NCI-H128 (cell line): ENCODE results near the gene SAC3D1.

Source experiments
- DNase-seq: peaks from one replicate; lab custom pipeline; 2025; ENCODE audit not compliant: unreplicated experiment; lab: John Stamatoyannopoulos, UW

The SAC3D1 gene

DNA sequence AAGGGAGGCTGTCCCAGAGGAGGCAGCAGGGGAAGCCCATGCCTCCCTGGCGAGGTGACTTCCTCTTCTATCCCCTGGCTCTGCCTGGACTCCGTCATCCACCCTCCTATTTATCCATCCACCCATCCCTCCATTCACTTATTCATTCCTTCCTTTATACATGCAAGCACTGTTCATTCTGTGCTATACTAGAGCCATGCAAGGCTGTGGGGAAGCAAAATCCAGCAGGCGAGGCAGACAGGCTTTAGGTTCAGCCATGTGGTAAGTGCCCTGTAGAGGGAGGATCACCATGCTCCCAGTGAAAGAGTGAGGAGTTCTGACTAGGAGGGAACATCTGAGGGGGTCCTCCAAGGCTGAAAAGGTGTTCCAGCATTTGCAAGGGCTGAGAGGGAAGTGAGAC is 18.5 kb downstream of the SAC3D1 start:
- DNase-seq, result no peak

DNA sequence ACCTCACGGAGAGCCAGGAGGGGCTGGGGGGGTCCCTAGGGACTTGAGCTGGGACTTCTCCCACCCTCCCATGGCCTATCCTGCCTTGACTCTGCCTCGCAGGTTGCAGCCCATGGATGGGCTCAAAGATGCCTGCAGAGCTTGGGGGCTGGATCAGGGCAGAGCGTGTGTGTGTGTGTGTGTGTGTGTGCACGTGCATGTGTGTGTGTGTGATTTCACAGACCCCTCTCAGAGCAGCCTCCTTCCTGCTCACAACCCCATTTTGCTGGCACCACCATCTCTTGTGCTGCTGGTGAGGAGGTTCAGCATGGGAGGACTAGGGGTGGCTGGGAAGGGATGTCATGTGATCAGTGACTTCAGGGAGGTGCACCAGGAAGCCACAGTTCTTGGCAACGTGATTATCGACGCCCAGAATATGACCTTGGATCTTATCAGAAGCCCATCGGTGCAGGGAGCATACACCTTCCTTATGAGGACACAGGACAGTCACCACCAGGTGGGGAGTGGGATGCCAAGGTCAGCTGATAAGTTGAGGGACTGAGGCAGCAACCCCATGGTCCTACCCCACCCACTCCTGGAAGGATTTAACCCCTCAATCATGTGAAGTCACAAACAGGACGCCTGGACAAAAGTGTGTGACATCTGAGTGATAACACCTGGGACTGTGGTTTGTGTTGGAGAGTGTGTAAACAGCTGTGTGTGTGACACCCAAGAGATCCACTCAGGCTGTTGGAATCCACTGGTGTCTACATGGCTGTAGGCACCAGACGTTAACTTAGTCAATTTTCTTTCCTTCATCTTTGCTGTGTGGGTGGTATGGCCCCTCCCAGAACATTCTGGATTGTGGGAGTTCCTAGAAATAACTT is 19.2 kb downstream of the SAC3D1 start:
- DNase-seq, result no peak

DNA sequence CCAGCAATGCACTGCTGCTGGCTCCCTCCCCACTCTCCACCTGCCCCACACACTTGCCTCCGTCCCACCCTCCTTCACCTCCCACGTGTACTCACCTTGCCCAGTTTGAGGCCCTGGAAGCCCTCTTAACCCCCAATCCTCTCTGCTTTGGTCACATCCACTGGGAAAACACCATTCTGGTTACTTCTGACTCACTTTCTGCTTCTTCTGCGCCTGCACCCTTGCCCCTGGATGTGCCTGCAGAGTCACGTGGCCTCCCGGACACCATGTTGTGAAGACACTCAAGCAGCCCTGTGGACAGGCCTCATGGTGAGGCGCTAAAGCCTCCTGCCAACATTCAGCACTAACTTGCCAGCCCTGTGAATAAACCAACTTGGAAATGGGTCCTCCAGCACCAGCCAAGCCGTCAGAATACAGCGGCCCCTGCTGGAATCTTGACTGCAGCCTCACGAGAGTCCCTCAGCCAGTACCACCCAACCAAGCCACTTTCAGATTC is 20.0 kb downstream of the SAC3D1 start:
- no peak for DNase-seq

DNA sequence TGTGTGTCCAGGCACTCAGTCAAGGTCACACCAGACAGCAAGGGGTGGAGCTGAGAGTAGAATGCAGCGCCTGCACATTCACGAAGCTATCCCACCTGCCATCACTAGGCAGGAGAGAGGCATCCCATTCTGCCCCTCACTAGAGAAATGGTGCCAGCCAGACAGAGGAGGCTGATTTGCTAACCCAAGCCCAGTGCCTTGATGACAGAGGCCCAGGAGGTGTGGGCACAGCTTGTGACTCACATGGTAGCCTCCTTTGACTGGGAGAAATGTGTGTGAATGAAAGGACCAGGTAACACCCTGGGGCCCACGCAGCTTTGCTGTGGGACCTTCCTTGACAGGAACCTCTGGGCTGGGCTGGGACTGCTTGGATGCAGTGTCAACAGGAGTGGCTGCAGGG is 22.5 kb downstream of the SAC3D1 start:
- no peak for DNase-seq

DNA sequence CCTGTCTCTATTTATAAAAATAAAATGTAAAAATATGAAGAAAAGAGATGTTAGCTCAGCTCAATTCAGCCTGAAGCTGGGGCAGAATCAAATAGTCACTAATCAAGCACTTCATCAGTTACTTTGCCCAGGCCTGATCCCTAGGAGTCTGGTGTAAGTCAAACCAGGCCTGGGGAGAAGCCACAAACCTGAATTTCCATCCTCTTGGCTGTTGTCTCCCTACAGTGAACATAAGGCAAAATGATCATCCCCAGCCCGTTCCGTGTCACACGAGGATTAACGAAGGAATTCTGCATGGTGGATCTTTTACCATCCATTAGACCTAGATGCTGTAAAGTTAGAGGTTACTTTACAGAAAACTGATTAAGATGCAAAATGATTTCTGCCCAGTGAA is 23.8 kb downstream of the SAC3D1 start:
- no peak for DNase-seq

DNA sequence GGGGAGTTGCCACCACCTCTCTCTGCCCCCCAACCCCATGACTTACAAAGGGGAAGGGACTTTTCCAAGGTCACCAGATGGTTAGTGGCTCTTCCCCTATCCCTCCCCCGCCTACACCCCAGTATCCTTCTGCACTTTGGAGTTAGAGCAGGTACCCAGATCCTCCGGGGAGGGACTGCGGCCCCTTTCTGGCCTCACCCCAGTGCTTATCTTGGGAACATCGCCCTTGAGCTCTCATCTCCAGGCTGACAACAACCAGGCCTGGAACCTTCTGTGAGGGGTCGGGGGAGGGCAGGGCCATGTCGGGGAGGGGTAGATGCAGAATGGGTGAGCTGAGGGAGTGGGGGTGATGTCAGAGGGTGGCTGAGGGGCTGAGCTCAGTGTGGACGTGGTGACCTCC is 24.8 kb downstream of the SAC3D1 start:
- DNase-seq, result no peak

DNA sequence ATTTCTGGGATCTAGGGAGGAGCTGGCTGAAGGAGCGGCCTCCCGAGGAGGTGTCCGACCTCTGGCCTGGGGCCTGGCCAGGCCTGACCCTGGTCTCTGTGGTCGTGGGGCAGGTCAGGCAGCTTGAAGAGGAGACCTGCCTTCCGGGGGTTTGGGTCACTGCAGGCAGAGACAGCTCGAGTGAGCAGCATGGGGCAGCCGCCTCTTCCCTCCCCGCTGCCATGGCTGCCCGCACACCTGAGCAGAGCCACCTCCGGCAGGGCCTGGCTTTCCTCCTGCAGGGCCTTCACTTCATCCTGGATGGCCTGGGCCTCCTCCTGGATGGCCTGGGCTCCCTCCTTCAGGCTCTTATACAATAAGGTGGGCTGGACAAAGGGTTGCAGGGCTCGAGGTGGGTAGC is 25.3 kb downstream of the SAC3D1 start:
- no peak for DNase-seq

DNA sequence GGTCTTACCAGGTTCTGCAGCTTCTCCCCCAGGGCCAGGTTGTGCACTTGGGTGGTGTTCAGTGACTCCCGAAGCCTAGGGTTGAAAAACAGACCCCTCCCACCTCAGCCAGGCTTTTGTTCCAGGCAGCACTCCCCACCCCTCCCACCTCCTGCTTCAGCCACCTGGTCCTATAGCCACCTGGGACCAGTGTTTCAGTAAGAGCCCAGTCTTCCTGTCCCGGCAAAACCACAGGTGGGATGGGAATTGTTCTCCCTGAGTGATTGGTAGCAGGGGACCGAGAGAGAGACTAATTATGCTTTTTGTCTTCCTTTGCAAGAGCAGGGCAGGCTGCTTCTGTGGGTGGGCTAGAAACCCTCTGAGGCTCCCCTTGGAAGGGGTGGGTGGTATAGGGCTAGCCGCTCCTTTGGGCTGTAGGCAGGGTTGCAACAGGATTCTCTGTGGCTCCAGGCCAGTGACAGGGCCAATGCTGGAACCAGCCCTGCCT is 25.8 kb downstream of the SAC3D1 start:
- peak; percentile 44 for DNase-seq

DNA sequence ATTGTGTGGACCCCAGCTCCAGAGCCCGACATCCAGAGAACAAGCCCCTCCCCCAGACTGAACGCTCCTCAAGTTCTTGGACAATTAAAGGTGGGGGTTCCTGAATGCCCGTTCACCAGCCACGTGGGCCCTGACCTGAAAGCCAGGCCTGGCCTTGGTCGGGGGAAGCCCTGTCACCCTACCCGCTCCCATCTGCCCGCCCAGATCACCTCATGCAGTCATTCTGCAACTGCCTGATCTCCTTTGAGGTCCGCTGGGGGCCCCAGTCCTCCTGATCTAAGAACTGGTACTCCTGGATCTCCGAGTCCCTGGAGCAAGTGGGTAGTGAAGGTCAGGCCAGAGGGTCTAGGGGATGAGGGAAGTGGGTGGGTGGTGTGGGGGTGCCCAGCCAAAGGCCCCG is 26.4 kb downstream of the SAC3D1 start:
- no peak for DNase-seq

DNA sequence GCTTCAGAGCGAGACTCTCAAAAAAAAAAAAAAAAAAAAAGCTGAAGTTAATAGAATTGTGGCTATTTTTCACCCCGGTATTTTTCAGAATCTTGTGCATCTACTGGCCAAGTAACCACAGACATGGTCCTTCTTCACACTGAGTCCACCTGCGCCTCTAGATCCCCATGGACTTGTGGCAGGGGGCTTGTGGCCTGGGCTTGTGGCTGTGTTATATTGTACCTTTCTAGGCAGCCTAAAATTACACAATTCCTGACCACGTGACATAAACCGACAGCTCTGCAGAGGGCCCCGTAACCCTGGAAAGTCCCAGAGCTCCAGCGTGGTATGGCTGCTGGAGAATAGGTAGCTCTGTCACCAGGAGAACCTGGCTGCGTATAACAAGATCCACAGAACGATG is 28.2 kb downstream of the SAC3D1 start:
- no peak for DNase-seq

DNA sequence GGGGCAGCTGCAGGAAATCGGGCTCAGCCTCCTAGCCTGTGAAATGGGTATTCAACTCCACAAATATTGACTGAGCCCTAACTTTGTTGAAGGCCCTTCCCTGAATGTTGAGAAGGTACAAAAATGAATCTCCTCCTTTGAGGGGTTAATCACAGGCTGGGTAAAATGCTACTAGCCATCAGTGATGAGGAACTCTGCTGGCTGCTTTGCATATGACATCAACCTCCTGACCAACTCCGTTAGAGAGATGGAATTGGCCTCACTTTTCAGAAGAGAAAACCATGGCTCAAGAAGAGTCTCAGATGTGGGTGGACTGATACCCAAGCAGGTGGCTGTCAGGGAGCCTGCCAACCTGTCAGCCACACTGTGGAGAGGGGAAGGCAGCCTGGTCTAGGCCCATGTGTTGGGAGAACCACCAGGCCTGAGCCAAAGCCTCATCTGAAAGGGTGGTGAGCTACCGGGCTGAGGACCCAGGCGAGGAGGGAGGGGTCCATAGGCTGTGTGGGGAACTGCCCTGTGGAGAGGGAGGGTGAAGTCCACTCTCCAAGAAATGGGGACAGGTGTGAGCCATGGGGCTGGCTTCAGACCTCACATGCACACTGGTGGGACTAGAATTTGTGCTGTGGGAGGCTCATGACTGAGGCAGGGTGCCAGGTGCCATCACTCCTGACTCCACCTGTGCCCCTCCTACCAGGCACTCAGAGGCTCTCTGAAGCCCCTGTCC is 31.1 kb downstream of the SAC3D1 start:
- no peak for DNase-seq

DNA sequence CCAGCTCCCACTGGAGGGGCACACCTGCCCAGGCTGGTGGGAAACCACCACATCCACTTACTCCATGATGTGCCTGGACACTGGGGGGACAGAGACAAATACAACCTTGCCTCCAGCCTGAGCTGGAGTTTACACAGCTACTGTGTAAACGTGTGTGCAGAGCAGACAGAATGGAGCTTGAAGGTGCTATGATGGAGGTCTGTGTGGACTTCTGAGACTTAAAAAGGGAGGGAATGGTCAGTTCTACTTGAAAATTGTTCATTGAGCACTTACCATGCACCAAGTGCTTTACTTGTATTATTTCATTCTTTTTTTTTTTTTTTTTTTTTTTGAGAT is 31.6 kb downstream of the SAC3D1 start:
- no peak for DNase-seq

DNA sequence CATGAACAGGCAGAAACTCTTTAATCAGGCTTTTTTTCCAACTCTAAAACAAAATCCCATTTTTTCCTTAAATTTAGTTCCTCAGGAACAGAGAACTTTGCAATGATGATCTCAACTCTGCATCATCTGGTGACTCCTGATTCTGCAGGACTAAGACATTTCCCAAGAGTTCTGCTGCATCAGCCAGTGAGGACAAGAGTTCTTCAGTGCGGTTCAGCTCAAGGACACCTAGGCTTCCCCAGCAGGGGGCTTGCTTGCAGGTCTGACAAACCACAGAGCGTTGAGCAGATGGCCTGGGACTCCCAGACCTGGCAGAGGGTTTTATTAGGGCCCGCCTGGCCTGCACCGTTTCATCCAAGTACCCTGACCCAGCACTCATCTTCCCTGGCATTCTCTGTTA is 36.4 kb downstream of the SAC3D1 start:
- DNase-seq, result no peak

DNA sequence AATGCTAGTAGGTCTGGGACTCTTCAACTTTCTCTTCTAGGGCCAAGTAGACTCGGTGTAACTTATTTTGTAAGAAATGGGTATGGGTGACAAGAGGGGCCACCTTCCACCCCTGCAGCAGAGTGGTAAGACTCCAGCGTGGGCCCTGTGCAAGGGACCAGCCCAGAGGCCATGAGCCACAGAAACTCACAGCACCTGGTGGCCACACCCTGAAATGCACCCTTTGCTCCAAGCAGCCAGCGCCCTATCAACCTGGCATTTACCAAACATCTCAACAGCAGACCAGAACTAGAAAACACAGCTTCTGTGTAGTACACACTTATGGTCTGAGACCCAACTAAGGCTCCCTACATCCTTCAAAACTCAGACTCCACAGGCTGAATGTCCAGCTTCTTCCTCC is 37.1 kb downstream of the SAC3D1 start:
- DNase-seq, result peak; percentile 37

DNA sequence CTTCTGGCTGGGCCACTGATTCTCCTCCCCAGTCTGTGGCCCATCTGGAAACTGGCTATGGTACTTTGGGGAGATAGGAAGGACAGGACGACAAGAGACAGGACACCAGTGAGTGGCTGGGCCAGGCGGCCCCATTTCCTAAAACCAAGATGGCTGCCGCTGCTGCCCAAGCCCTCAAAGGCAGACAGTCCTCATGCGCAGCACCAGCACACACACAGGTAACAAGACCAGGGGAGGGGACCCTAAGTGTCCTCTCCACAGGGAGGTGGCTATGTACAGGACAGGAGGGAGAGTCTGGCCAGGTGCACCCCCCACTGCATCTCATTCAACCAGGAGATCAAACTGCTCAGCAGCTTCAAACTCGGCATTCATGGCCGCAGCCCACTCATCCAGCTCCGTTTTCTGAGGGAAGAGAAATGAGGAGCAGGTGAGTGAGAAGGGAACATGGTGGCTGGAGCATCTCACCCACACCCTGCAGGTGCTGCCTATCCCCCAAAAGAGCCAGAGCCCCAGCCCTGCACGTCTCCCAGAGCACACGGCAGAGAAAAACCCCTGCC is 37.9 kb downstream of the SAC3D1 start:
- no peak for DNase-seq

DNA sequence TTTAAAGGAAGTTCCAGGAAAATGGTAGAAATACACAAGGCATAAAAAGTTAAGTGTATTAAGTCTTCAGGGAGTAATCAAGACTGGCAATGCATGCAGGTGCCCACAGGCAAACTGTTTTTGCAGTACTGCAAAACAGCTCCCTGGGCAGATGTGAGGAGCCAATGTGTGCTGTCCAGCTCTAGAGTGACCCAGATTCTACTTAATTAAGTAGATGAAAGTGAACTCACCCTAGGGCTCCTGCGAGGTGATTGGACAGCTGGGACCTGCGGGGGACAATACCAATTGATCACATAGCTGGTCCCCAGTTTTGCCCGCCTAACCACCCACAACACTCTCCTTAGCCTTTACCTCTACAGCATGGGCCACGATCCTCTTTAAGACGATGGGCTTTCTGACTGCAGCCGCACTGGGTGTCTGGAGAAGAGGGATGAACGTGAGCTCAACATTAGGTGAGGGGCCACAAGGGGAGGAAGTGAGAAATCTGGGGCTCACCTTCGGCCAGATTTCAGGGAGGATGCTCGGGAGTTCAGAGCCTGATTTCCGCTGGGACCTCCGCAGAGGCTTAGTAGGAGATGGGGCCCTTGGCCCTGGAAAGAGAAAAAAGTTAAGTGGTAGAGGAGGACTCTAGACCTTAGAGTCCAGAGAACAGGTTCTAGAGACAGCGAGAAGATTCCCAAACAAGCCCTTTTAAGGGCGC is 42.3 kb downstream of the SAC3D1 start:
- DNase-seq, result no peak

DNA sequence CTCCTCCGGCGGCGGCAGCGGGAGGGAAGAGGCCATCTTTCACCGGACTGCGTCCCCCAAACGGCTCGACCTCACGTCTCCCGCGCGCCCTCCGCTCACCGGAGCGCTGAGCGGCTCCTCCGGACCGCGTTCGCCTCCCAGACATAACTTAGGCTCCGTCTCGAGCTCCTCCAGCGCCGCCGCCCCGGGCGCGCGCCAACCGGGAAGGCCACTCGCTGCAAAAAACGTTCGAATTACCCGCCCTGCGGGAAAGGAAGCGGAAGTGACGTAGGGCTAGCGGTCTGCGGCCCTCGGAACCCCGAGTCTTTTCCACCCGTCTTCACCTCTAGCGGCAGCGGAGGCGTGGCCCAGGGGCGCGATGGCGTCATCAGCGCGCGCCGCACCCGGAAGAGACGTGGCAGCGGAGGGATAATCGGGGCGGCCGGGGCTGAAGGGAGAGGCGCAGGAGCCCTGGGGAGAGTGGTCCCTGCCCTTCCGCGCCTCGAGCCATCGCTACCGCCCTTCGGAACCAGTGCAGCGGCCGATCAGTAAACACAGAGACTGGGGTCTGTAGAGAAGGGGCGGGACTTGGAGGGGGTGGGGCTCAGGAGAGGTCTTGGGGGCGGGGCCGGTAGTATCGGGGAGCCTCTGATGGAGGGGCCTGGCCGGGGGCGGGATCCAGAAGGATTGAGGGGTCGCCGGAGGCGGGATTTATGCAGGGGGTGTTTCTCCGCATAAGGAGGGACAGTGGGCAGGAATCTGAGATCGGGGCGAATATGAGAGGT is 43.0 kb downstream of the SAC3D1 start, which contains the start of the genes CDCA5 and ZFPL1:
TSS of gene CDCA5 (minus strand) at position 207 of the 764 bp plus-strand sequence. CDS start at position 145, 62 bp downstream.
TSS of gene ZFPL1 (plus strand) at position 389 of the 764 bp plus-strand sequence. CDS start 477 bp downstream, outside the sequence.
- DNase-seq, result peak; percentile 91

DNA sequence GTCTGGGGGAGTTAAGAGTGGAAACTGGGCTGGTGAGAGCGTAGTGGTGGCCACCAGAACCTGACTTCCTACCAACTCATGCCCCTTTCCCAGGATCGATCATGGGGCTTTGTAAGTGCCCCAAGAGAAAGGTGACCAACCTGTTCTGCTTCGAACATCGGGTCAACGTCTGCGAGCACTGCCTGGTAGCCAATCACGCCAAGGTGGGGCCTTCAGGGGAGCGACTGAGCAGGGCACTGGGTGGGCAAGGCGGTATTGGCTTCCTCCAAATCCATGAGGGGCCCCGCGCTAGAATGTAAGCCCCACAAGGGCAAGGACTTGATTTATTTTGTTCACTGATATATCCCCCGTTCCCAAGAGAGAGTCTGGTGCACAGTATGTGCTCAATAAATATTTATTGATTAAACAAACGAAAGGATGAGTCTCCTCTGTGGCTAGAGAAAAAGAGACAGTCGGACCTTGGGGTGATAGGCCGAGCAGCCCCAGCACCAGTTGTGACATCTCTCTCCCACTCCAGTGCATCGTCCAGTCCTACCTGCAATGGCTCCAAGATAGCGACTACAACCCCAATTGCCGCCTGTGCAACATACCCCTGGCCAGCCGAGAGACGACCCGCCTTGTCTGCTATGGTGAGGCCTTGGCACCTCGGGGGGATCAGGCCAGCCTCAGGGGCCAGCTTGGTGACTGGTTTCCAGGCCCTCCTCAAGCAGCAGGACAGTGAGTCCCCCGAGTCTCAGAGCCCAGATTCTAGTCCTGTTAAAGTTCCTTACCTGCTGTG is 43.8 kb downstream of the SAC3D1 start:
- DNase-seq, result no peak

DNA sequence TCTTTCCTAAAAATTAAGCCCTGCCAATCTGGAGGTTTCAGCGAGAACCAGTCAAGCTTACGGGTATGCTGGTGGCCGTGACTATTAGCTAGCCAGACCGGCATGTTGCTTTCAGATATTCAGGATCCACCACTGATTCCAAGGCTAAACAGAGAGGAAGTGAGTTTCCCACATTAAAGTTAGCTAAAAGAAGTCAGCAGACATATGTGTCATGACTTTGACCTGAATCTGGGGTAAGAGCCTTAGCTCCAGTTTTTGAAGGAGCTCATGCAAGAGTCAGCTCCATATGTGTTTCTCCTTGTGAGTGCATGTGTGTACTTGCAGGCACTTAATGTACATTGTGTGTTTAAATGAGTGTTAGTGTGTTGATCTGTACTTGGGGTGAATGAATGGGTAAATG is 44.4 kb downstream of the SAC3D1 start:
- DNase-seq, result no peak

DNA sequence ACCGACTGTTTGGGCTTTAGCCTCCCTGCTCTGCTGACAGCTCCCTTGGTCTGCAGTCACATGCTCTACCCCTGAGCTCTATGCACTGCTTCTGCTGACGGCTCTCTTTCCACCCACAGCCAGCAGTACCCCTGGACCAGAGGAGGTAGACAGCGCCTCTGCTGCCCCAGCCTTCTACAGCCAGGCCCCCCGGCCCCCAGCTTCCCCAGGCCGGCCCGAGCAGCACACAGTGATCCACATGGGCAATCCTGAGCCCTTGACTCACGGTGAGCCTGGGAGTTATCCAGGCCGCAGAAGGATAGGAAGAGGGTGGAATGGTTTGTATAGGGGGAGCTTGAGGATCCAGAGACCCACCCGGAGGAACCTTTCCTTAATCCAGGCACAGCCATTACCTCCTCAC is 45.8 kb downstream of the SAC3D1 start:
- no peak for DNase-seq
